IPS DF 6.9 (cell line): Measurements from ENCODE around the gene CTTN.

Experiments used
- DNase-seq: peaks from one replicate; pipeline ENCODE4 v3.0.0-alpha.2; 2013; ENCODE audit warnings: low read depth, low spot score
- H3K27ac ChIP-seq: one replicate; pipeline ENCODE4 v1.5.1; 2013; ENCODE audit warnings: low read length, control low read depth
- H3K27me3 ChIP-seq: 2 replicates; pipeline ENCODE4 v1.6.1; 2013; ENCODE audit warnings: mild to moderate bottlenecking, low read length; ENCODE audit not compliant: control insufficient read depth, insufficient read depth
- H3K36me3 ChIP-seq: 2 replicates; pipeline ENCODE4 v1.6.1; 2013; ENCODE audit warnings: low read length; ENCODE audit not compliant: control insufficient read depth, insufficient read depth
- H3K4me1 ChIP-seq: 2 replicates; pipeline ENCODE4 v1.6.1; 2013; ENCODE audit warnings: low read length; ENCODE audit not compliant: control insufficient read depth, insufficient read depth
- H3K4me3 ChIP-seq: 2 replicates; pipeline ENCODE4 v1.5.1; 2013; ENCODE audit warnings: mild to moderate bottlenecking, low read length
- H3K9me3 ChIP-seq: 2 replicates; pipeline ENCODE4 v1.6.1; 2013; ENCODE audit warnings: low read length, inconsistent platforms; ENCODE audit not compliant: control insufficient read depth, insufficient read depth
- WGBS: extraction: QIAGEN DNeasy Blood & Tissue Kit; methylation state at CpG from one replicate; pipeline ENCODE4 v1.1.7; 2013; ENCODE audit warnings: mixed read lengths, missing lambda C conversion rate; ENCODE audit not compliant: insufficient read length, insufficient coverage; 5-methylcytosine and 5-hydroxymethylcytosine counted together

CTTN gene

DNA sequence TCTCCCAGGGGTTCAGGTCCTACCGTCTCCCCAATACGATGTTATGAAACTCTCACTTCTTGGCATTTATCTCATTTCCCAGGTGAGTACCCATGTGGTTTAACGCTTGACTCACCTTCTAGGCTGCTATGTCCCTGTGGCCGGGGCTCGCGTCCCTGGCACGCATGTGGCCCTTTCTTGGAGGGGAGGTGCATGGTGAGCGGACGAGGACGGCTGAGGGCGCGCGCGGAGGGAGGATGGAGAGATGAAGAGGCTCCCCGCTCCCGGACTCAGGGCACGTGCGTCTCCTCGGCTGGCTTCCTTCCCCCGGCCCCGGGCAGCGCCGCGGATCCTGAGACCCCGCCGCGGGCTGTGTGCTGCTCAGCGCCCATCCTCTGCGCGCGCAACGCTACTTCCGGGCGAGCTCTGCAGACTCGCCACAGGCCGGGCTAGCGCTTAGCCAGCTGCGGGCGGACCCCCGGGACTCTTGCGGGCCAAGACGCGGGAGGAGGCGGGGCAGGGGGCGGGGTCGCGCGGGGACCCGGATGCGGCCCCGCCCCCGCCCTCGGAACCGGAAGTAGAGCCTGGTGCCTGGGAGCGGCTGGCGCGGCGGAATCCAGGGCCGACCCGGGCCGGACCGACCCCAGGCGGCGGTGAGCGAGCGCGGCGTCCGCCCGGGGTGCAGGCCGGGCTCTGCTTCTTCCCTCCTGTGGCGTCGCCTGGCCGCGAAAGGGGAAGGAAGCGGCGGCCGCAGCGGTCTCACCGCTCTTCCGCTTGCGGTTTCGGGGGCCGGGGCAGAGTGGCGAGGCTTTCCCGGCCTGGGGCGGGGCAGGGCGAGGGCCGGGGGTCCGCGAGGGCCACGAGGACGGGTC lies at the start of gene CTTN:
Gene CTTN, plus strand, starts transcription at position 547 of the 851 bp plus-strand sequence. CDS start 8,769 bp downstream, outside the sequence.
- Histone ChIP-seq H3K4me1 (0 out of 2 replicates have a peak, but pooled peaks cover 1% of the 10 kb centered on the region), H3K36me3 (peaks cover 3% of the 10 kb centered on the region; the same call in 1 of the 2 replicates), H3K4me3 (peak within 1 kb of the TSS; percentile 97), H3K27ac (no peak within 1 kb of the TSS), H3K9me3 (no peaks in the 10 kb centered on the region), H3K27me3 (no peaks in the 10 kb centered on the region)
- WGBS, result no CpG with 5 or more reads among the region's 93 CpGs
- DNase-seq, result peak; percentile 55

DNA sequence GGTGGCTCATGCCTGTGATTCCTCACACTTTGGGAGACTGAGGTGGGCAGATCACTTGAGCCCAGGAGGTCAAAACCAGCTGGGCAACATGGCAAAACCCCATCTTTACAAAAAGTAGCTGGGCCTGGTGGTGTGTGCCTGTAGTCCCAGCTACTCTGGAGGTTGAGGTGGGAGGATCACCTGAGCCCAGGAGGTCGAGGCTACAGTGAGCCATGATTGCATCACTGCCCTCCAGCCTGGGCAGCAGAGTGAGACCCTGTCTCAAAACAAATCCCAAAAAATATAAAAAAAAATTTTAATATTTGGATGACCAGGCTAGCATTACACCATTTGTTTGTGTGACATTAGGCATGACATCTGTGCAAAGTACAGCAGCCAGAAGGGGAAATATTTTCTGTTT lies 49.7 kb upstream of the CTTN start:
- Histone ChIP-seq H3K9me3 (no peaks in the 10 kb centered on the region), H3K27ac (no peak overlapping the region), H3K4me3 (no peak overlapping the region), H3K4me1 (no peaks in the 10 kb centered on the region), H3K27me3 (no peaks in the 10 kb centered on the region), H3K36me3 (peaks cover 12% of the 10 kb centered on the region; the same call in 1 of the 2 replicates)
- no peak for DNase-seq
- WGBS, result no CpG with 5 or more reads among the region's 1 CpG

DNA sequence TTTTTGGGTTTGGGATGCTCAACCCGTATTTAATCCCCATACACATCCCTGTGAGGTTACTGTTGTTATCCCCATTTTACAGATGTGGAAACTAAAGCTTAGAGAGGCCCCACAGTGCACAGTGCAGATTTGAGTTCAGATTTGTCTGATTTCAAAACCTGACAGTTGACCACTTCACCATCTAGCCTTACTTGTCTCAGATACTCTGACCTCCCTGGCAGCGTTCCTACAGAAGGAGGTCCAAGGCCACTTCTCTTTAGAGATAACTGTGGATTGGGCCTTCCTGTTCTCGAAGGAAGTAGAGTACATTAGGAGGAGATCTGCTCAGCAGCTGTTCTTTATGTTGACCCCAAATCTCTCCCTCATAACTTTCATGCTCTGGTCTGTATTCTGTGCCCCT lies 46.7 kb upstream of the CTTN start:
- Histone ChIP-seq H3K4me1 (no peaks in the 10 kb centered on the region), H3K36me3 (peaks cover 23% of the 10 kb centered on the region), H3K4me3 (no peak overlapping the region), H3K27me3 (no peaks in the 10 kb centered on the region), H3K27ac (no peak overlapping the region), H3K9me3 (no peaks in the 10 kb centered on the region)
- WGBS, result no CpG with 5 or more reads among the region's 3 CpGs
- no peak for DNase-seq

DNA sequence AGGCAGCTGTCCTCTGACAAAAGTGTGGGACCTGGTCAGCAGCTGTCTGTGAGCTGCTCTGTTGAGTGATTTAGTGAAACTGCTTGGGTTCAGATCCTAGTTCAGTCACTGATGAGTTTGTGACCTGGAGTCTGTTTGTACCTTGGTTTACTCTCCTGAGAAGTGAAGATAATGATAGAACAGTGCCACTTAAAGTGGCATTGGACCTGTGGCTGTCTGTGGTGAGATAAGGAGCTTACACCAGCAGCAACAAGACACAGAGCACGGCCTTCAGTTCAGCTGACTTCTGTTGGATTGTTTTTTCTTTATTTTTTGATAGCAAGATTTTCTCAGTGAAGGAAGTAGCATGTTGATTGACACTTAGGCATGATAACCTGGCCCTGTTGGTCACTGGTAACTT lies 46.2 kb upstream of the CTTN start:
- WGBS, result no CpG with 5 or more reads among the region's 1 CpG
- no peaks in the 10 kb centered on the region for H3K4me1 ChIP-seq
- no peaks in the 10 kb centered on the region for H3K27me3 ChIP-seq
- no peaks in the 10 kb centered on the region for H3K9me3 ChIP-seq
- peaks cover 23% of the 10 kb centered on the region for H3K36me3 ChIP-seq
- DNase-seq, result no peak
- H3K27ac ChIP-seq, result no peak overlapping the region
- no peak overlapping the region for H3K4me3 ChIP-seq

DNA sequence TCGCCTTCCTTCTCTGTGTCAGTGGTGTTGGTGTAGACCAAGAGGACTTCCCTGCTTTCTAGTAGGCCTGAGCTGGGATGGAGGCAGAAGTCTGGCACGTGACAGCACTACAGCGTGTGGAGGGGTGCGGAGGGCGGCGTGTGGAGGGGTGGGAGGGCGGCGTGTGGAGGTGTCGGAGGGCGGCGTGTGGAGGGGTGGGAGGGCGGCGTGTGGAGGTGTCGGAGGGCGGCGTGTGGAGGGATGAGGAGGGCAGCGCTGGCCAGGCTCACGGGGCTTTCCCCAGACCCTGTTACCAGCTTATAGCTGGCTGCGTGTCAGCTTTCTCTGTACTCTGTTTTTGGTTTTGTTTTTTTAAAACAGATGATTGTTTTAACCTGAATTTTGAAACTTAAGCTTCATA lies 45.7 kb upstream of the CTTN start:
- no peaks in the 10 kb centered on the region for H3K4me1 ChIP-seq
- H3K9me3 ChIP-seq, result no peaks in the 10 kb centered on the region
- no peak overlapping the region for H3K27ac ChIP-seq
- no peak overlapping the region for H3K4me3 ChIP-seq
- WGBS, result no CpG with 5 or more reads among the region's 19 CpGs
- H3K36me3 ChIP-seq, result peaks cover 23% of the 10 kb centered on the region
- no peaks in the 10 kb centered on the region for H3K27me3 ChIP-seq
- DNase-seq, result no peak

DNA sequence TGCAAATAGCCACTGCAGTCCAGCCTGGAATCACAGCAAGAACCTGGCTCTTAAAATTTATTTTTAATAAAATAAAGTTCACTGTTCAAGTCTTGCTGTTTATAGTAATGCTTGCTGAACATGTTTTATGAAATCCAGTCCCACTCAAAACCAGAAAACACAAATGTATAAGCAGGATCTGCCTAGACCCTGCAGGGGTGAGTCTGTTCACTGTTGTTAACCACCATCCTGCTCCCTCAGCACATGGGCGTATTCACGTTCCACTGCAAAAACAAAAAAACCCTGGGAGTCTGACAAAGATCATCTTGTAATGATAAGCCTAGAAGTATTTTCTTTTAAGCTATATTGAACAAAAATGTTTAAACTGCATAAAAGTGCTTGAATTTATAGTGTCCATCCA lies 45.0 kb upstream of the CTTN start:
- no peak for DNase-seq
- H3K36me3 ChIP-seq, result peaks cover 20% of the 10 kb centered on the region
- no peak overlapping the region for H3K27ac ChIP-seq
- no peak overlapping the region for H3K4me3 ChIP-seq
- WGBS, result no CpG with 5 or more reads among the region's 2 CpGs
- no peaks in the 10 kb centered on the region for H3K27me3 ChIP-seq
- no peaks in the 10 kb centered on the region for H3K9me3 ChIP-seq
- H3K4me1 ChIP-seq, result no peaks in the 10 kb centered on the region

DNA sequence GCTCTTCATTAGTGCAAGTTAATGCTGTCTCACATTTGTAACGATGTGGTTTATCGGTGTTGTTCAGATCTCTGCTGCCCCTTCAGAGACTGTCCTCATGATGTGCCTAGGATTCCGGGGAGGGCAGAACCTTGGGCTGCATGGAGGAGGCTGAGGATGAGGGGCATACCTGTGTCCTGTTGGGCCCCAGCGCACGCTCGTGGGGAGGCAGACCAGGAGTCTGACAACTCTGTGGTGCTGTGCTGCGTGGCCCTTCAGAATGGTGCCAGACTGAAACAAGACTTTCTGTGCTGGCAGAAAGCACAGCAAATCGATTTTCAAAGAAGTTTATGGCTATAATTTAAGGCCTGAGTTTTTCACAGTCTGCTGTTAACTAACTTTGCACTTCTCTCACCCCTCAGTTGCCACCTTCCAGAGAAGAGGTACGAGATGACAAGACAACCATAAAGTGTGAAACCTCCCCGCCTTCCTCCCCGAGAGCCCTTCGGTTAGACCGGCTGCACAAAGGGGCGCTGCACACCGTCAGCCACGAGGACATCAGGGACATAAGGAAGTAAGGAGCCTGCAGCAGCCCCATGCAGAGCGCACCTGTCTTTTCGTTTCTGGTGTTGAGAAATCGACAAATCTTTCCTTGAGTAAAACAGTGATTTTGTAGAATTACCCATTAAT lies 44.3 kb upstream of the CTTN start:
- DNase-seq, result no peak
- no peaks in the 10 kb centered on the region for H3K9me3 ChIP-seq
- no peak overlapping the region for H3K27ac ChIP-seq
- whole genome bisulfite sequencing, result no CpG with 5 or more reads among the region's 19 CpGs
- peaks cover 20% of the 10 kb centered on the region for H3K36me3 ChIP-seq
- no peaks in the 10 kb centered on the region for H3K4me1 ChIP-seq
- no peak overlapping the region for H3K4me3 ChIP-seq
- H3K27me3 ChIP-seq, result no peaks in the 10 kb centered on the region

DNA sequence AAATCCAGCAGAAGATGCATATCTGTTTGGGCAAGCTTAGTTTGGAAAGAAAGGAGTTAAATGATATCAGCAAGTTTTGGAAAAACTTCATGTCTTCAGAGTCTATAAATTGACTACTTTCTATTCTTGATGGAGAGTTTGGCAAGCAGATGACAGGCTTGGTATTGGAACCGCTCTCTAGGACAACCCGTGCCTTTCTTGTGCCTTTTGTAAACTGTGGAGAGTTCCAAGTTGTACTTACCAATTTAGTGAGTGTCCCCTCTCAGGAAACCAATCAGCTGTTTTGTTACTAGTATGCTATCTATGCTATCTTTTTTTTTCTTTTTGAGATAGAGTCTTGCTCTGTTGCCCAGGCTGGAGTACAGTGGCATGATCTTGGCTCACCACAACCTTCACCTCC lies 43.7 kb upstream of the CTTN start:
- Histone ChIP-seq H3K4me3 (no peak overlapping the region), H3K4me1 (no peaks in the 10 kb centered on the region), H3K36me3 (peaks cover 24% of the 10 kb centered on the region), H3K27ac (no peak overlapping the region), H3K27me3 (no peaks in the 10 kb centered on the region), H3K9me3 (no peaks in the 10 kb centered on the region)
- no CpG with 5 or more reads among the region's 2 CpGs for WGBS
- DNase-seq, result no peak

DNA sequence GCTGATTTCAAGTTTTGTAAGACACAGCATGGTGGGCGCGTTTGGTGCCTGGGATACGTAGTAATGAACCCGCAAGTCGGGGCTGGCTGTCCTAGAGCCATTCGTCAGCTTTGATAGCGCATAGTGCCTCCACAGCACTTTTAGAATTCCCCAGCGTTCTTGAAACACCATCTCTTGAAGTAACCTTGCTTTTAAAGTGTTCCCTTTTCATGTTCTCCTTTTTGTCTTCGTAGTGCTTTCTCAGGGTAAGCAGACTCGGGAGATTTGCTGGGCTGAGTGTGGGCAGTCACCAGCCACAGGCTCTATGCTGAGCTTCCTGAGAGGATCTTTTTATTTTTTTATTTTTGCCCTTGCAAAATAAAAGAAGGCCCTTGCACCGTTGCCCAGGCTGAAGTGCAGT lies 39.6 kb upstream of the CTTN start:
- H3K4me1 ChIP-seq, result no peaks in the 10 kb centered on the region
- H3K27me3 ChIP-seq, result no peaks in the 10 kb centered on the region
- H3K4me3 ChIP-seq, result no peak overlapping the region
- H3K9me3 ChIP-seq, result no peaks in the 10 kb centered on the region
- H3K27ac ChIP-seq, result no peak overlapping the region
- no peak for DNase-seq
- WGBS, result no CpG with 5 or more reads among the region's 11 CpGs
- peaks cover 31% of the 10 kb centered on the region for H3K36me3 ChIP-seq

DNA sequence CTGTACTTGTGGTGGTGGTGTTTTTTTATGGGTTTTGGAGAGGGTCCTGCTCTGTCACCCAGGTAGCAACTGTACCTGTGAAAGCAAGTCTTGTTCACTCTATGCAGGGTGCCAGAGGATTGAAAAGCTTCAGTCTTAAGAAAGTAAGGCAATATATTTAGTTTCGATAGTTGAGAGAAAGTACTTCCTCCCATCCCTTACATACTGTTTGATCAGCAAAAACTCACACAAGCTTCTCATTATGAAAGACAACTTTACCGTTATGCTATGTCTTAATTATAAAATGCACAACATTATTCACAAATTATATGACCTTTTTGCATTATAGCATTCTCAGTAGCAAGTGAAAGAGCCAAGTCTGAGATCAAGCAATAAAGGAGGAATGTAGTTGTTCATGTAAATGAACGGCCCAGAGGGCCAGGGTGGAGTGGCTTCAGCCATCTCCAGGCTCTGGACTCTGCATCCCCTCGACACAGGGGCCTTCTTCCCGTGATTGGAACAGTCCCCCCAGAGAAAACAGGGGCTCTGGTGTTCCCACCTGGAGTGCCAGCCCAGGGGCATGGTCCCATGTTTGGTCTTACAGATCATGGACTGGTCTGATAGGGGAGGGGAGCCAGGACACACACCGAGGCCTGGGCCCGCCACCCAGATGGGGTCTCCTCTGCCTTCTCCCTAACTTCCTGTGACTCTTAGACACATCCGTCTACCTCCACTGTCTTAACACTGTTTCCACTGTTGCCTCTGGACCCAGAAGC lies 38.7 kb upstream of the CTTN start:
- H3K4me1 ChIP-seq, result no peaks in the 10 kb centered on the region
- H3K27ac ChIP-seq, result no peak overlapping the region
- peaks cover 29% of the 10 kb centered on the region for H3K36me3 ChIP-seq
- H3K4me3 ChIP-seq, result no peak overlapping the region
- no peaks in the 10 kb centered on the region for H3K27me3 ChIP-seq
- WGBS, result no CpG with 5 or more reads among the region's 8 CpGs
- DNase-seq, result no peak
- no peaks in the 10 kb centered on the region for H3K9me3 ChIP-seq
